ENCODE measurements around the gene CTTN. TPM values are rescaled to one million over a fixed set of nuclear protein-coding genes. Genes with fewer than 3 reads are reported as not detected.
A peak's percentile ranks its signal among the peaks of the same experiment; 100 is the strongest.

CTTN gene
- total RNA-seq, 1 donor from 2014 or later = 307 TPM

- peaks cover 10% of the 10 kb centered on the region for H3K4me1 Mint-ChIP-seq (ENCODE audit: low read depth)
- peaks cover 3% of the 10 kb centered on the region for H3K27me3 Mint-ChIP-seq (ENCODE audit: low read depth)
- no peak overlapping the region for H3K27ac Mint-ChIP-seq (ENCODE audit: unreplicated experiment)
- TF ChIP-seq CTCF (IDR thresholded peaks at IDR 0.05) = peak; percentile 60
- H3K36me3 Mint-ChIP-seq (ENCODE audit: low read depth) = no peaks in the 10 kb centered on the region
- H3K9me3 Mint-ChIP-seq (ENCODE audit: low read depth) = no peaks in the 10 kb centered on the region
- DNase-seq (ENCODE audit: low spot score) = no peak
- H3K4me3 Mint-ChIP-seq (ENCODE audit: unreplicated experiment) = no peak overlapping the region
Observed at GRCh38 chr11:70483077-70483861, 84.9 kb downstream of the CTTN start.

- no peaks in the 10 kb centered on the region for H3K36me3 Mint-ChIP-seq (ENCODE audit: low read depth)
- H3K27ac Mint-ChIP-seq (ENCODE audit: unreplicated experiment) = no peak overlapping the region
- DNase-seq (ENCODE audit: low spot score) = no peak
- no peak for TF ChIP-seq CTCF (IDR thresholded peaks at IDR 0.05)
- no peak overlapping the region for H3K4me3 Mint-ChIP-seq (ENCODE audit: unreplicated experiment)
- H3K27me3 Mint-ChIP-seq (ENCODE audit: low read depth) = peaks cover 3% of the 10 kb centered on the region
- no peaks in the 10 kb centered on the region for H3K9me3 Mint-ChIP-seq (ENCODE audit: low read depth)
- H3K4me1 Mint-ChIP-seq (ENCODE audit: low read depth) = peaks cover 10% of the 10 kb centered on the region
Observed at GRCh38 chr11:70483917-70484316, 85.6 kb downstream of the CTTN start.

- TF ChIP-seq CTCF (IDR thresholded peaks at IDR 0.05) = no peak
- Mint-ChIP-seq H3K4me3 (ENCODE audit: unreplicated experiment) (no peak overlapping the region), H3K27ac (ENCODE audit: unreplicated experiment) (no peak overlapping the region), H3K9me3 (ENCODE audit: low read depth) (no peaks in the 10 kb centered on the region), H3K36me3 (ENCODE audit: low read depth) (no peaks in the 10 kb centered on the region), H3K27me3 (ENCODE audit: low read depth) (peaks cover 3% of the 10 kb centered on the region), H3K4me1 (ENCODE audit: low read depth) (peaks cover 10% of the 10 kb centered on the region)
- DNase-seq (ENCODE audit: low spot score) = no peak
Observed at GRCh38 chr11:70485326-70486025, 87.1 kb downstream of the CTTN start.

GRCh38 chr11:70486026-70486415, 87.7 kb downstream of the CTTN start:
- DNase-seq (ENCODE audit: low spot score) = no peak
- no peak overlapping the region for H3K4me3 Mint-ChIP-seq (ENCODE audit: unreplicated experiment)
- peaks cover 2% of the 10 kb centered on the region for H3K9me3 Mint-ChIP-seq (ENCODE audit: low read depth)
- H3K4me1 Mint-ChIP-seq (ENCODE audit: low read depth) = peaks cover 10% of the 10 kb centered on the region
- no peak overlapping the region for H3K27ac Mint-ChIP-seq (ENCODE audit: unreplicated experiment)
- peaks cover 2% of the 10 kb centered on the region for H3K27me3 Mint-ChIP-seq (ENCODE audit: low read depth)
- no peak for TF ChIP-seq CTCF (IDR thresholded peaks at IDR 0.05)
- no peaks in the 10 kb centered on the region for H3K36me3 Mint-ChIP-seq (ENCODE audit: low read depth)

Other genes starting within 250 kb of the CTTN start
- 23.2 to 26.8 TPM (median 26.2 TPM) in 3 replicates for gene FADD, start 195.2 kb upstream of the CTTN start, total RNA-seq
- 60.2 to 63.5 TPM (median 62.6 TPM) in 3 replicates for gene PPFIA1, start 127.8 kb upstream of the CTTN start, total RNA-seq